ENCODE results near the gene DCTPP1. TPM values are rescaled to one million over a fixed set of nuclear protein-coding genes. Genes with fewer than 3 reads are reported as not detected.
A peak's percentile ranks its signal among the peaks of the same experiment; 100 is the strongest.

The DCTPP1 gene
- polyA plus RNA-seq, 2 of the 4 experiments (the other 2 are of a cell fraction), result 105 to 121 TPM

DNA sequence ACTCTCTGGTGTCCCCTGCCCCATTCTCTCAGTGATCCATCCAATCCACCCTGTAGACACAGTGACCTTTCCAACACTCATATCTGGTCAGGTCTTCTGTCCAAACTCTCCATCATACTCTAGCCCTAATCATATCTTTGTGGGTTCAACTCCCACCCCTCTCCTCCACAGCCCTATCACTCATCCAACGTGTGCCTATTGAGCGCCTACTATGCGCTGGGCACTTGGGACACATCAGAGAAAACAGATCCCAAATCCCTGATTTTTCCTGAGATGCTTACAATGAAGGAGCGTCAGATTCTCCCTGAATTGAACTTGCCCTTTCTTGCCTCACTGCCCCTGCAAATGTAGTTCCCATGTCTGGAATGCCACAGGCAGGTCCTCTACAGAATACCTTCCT is 1.8 kb downstream of the DCTPP1 start:
- H3K9me3 ChIP-seq, result no peaks in the 10 kb centered on the region
- ChIA-PET CTCF (interaction anchor here (1.4 to 2.3 kb wide), 2 partner anchors 19 to 210 kb away, joined by 4 to 13 read pairs; no protein-coding TSS in a partner anchor), POLR2A (no interaction called here)
- ATAC-seq, result no peak
- no peak overlapping the region for H3K4me3 ChIP-seq
- TF ChIP-seq JUNB (IDR thresholded peaks at IDR 0.05) (no peak), POLR2AphosphoS2 (conservative IDR thresholded peaks at IDR 0.05; ENCODE audit: low read length) (no peak), TP53 (CRISPR knock-in tag; IDR thresholded peaks at IDR 0.05) (no peak), EP300 (IDR thresholded peaks at IDR 0.05) (no peak), HEYL (CRISPR knock-in tag; IDR thresholded peaks at IDR 0.05) (no peak), KDM5A (IDR thresholded peaks at IDR 0.05) (no peak), SMC3 (IDR thresholded peaks at IDR 0.05) (no peak), TFCP2L1 (CRISPR knock-in tag; IDR thresholded peaks at IDR 0.05) (no peak), NR3C1 (IDR thresholded peaks at IDR 0.05) (no peak), FOXS1 (CRISPR knock-in tag; IDR thresholded peaks at IDR 0.05) (no peak), EHMT2 (IDR thresholded peaks at IDR 0.05; ENCODE audit: low read depth) (no peak), KDM1A (IDR thresholded peaks at IDR 0.05; ENCODE audit: low read depth) (no peak), RAD21 (conservative IDR thresholded peaks at IDR 0.05 in 1 of 2, IDR thresholded peaks at IDR 0.05 in 1 of 2) (no peak), RNF2 (IDR thresholded peaks at IDR 0.05; ENCODE audit: borderline replicate concordance, low read depth) (no peak), PHF8 (IDR thresholded peaks at IDR 0.05; ENCODE audit: borderline replicate concordance, low read depth) (no peak), CEBPB (IDR thresholded peaks at IDR 0.05) (no peak)
- TF ChIP-seq, protein P1, sequence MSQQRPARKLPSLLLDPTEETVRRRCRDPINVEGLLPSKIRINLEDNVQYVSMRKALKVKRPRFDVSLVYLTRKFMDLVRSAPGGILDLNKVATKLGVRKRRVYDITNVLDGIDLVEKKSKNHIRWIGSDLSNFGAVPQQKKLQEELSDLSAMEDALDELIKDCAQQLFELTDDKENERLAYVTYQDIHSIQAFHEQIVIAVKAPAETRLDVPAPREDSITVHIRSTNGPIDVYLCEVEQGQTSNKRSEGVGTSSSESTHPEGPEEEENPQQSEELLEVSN (IDR thresholded peaks at IDR 0.05; ENCODE audit: borderline replicate concordance, low read depth), result no peak
- TF ChIP-seq, protein P2, sequence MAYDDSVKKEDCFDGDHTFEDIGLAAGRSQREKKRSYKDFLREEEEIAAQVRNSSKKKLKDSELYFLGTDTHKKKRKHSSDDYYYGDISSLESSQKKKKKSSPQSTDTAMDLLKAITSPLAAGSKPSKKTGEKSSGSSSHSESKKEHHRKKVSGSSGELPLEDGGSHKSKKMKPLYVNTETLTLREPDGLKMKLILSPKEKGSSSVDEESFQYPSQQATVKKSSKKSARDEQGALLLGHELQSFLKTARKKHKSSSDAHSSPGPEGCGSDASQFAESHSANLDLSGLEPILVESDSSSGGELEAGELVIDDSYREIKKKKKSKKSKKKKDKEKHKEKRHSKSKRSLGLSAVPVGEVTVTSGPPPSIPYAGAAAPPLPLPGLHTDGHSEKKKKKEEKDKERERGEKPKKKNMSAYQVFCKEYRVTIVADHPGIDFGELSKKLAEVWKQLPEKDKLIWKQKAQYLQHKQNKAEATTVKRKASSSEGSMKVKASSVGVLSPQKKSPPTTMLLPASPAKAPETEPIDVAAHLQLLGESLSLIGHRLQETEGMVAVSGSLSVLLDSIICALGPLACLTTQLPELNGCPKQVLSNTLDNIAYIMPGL (CRISPR knock-in tag; IDR thresholded peaks at IDR 0.05; ENCODE audit: borderline replicate concordance), result no peak
- TF ChIP-seq, protein P3, sequence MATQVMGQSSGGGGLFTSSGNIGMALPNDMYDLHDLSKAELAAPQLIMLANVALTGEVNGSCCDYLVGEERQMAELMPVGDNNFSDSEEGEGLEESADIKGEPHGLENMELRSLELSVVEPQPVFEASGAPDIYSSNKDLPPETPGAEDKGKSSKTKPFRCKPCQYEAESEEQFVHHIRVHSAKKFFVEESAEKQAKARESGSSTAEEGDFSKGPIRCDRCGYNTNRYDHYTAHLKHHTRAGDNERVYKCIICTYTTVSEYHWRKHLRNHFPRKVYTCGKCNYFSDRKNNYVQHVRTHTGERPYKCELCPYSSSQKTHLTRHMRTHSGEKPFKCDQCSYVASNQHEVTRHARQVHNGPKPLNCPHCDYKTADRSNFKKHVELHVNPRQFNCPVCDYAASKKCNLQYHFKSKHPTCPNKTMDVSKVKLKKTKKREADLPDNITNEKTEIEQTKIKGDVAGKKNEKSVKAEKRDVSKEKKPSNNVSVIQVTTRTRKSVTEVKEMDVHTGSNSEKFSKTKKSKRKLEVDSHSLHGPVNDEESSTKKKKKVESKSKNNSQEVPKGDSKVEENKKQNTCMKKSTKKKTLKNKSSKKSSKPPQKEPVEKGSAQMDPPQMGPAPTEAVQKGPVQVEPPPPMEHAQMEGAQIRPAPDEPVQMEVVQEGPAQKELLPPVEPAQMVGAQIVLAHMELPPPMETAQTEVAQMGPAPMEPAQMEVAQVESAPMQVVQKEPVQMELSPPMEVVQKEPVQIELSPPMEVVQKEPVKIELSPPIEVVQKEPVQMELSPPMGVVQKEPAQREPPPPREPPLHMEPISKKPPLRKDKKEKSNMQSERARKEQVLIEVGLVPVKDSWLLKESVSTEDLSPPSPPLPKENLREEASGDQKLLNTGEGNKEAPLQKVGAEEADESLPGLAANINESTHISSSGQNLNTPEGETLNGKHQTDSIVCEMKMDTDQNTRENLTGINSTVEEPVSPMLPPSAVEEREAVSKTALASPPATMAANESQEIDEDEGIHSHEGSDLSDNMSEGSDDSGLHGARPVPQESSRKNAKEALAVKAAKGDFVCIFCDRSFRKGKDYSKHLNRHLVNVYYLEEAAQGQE (IDR thresholded peaks at IDR 0.05), result no peak
- TF ChIP-seq, protein P4, sequence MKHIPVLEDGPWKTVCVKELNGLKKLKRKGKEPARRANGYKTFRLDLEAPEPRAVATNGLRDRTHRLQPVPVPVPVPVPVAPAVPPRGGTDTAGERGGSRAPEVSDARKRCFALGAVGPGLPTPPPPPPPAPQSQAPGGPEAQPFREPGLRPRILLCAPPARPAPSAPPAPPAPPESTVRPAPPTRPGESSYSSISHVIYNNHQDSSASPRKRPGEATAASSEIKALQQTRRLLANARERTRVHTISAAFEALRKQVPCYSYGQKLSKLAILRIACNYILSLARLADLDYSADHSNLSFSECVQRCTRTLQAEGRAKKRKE (CRISPR knock-in tag; IDR thresholded peaks at IDR 0.05; ENCODE audit: low read depth), result no peak
- no peak overlapping the region for H3K27ac ChIP-seq
- peaks cover 12% of the 10 kb centered on the region for H3K4me1 ChIP-seq
- WGBS (ENCODE audit: missing lambda C conversion rate), result 100% methylated on average over 4 of the region's 4 CpGs
- peak overlapping the region; percentile 75; the same call in 1 of the 3 replicates for H3K4me2 ChIP-seq
- no peak for FAIRE-seq
- DNase-seq (ENCODE audit: low read depth in 1 of 2, low spot score in 1 of 2), result no peak

DNA sequence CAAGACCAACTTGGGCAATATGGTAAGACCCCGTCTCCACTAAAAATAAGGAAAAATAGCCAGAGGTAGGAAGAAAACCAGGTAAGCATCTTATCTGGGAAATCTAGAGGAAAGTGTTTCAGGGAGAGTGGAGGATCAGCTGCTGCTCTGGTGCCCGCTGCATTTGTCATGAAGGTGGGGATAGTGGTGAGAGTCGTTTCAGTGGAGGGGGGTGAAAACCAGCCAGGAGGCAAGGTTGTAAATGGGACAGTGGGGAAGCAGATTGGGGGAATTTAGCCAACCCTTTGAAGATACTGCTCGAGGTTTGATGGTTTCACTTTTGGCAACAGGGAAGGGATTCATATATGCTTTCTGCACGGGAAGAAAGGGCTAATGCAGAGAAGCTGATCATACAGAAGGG is 8.8 kb downstream of the DCTPP1 start:
- 84% methylated on average over 5 of the region's 5 CpGs for WGBS (ENCODE audit: missing lambda C conversion rate)
- no peak for FAIRE-seq
- ATAC-seq, result no peak
- TF ChIP-seq MYC (IDR thresholded peaks at IDR 0.05; ENCODE audit: borderline replicate concordance, low read length), result no peak
- TF ChIP-seq SREBF2 (IDR thresholded peaks at IDR 0.05), result no peak
- TF ChIP-seq RNF2 (IDR thresholded peaks at IDR 0.05; ENCODE audit: borderline replicate concordance, low read depth), result no peak
- no peak for TF ChIP-seq EP300 (IDR thresholded peaks at IDR 0.05)
- no peak for TF ChIP-seq RAD21 (conservative IDR thresholded peaks at IDR 0.05 in 1 of 2, IDR thresholded peaks at IDR 0.05 in 1 of 2)
- TF ChIP-seq, protein P5, sequence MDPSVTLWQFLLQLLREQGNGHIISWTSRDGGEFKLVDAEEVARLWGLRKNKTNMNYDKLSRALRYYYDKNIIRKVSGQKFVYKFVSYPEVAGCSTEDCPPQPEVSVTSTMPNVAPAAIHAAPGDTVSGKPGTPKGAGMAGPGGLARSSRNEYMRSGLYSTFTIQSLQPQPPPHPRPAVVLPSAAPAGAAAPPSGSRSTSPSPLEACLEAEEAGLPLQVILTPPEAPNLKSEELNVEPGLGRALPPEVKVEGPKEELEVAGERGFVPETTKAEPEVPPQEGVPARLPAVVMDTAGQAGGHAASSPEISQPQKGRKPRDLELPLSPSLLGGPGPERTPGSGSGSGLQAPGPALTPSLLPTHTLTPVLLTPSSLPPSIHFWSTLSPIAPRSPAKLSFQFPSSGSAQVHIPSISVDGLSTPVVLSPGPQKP (IDR thresholded peaks at IDR 0.05; ENCODE audit: low read depth, low read length), result no peak
- no peak for TF ChIP-seq HDAC2 (IDR thresholded peaks at IDR 0.05)
- TF ChIP-seq, protein P3 (IDR thresholded peaks at IDR 0.05), result no peak
- no peak for TF ChIP-seq GATA3 (IDR thresholded peaks at IDR 0.05; ENCODE audit: borderline replicate concordance)
- no peak for TF ChIP-seq POLR2AphosphoS2 (conservative IDR thresholded peaks at IDR 0.05; ENCODE audit: low read length)

More for the DNA sequence above, 8.8 kb downstream of the DCTPP1 start:
- no peak for DNase-seq (ENCODE audit: low read depth in 1 of 2, low spot score in 1 of 2)
- Histone ChIP-seq H3K4me3 (no peak overlapping the region), H3K4me1 (peaks cover 11% of the 10 kb centered on the region; the same call in 2 of the 3 replicates), H3K27ac (no peak overlapping the region), H3K9me3 (no peaks in the 10 kb centered on the region), H3K4me2 (no peak overlapping the region)
- ChIA-PET CTCF (interaction anchor here (0.9 to 5.3 kb wide), 6 partner anchors 11 to 210 kb away, joined by 3 to 68 read pairs (median 4); partner anchors contain the start of genes DCTPP1 and ZNF48), POLR2A (no interaction called here)

All from A549 (cell line).